Mucosa of rectum (tissue), 2 donors: ENCODE results near the gene ADORA1.

Source experiments
- H3K27ac ChIP-seq, 2 donors: one replicate each; pipeline ENCODE4 v1.7.0; 2013; ENCODE audit warnings: inconsistent platforms in 2 of 2, low read depth in 2 of 2, low read length in 2 of 2
- H3K27me3 ChIP-seq, 2 donors: one replicate each; pipeline ENCODE4 v1.7.0; 2013; ENCODE audit warnings: low read length in 2 of 2; ENCODE audit not compliant: control insufficient read depth in 2 of 2, insufficient read depth in 2 of 2
- H3K36me3 ChIP-seq, 2 donors: one replicate each; pipeline ENCODE4 v1.7.0; 2013; ENCODE audit warnings: low read length in 2 of 2; ENCODE audit not compliant: control insufficient read depth in 2 of 2, insufficient read depth in 2 of 2
- H3K4me1 ChIP-seq, 2 donors: one replicate each; pipeline ENCODE4 v1.7.0; 2013; ENCODE audit warnings: low read length in 2 of 2, mild to moderate bottlenecking in 1 of 2; ENCODE audit not compliant: control insufficient read depth in 2 of 2, insufficient read depth in 2 of 2
- H3K4me3 ChIP-seq, 2 donors: one replicate each; pipeline ENCODE4 v1.7.0; 2013; ENCODE audit warnings: low read length in 2 of 2
- H3K9ac ChIP-seq, 2 donors: one replicate each; pipeline ENCODE4 v1.7.0; 2013; ENCODE audit warnings: low read length in 2 of 2, low read depth in 1 of 2, mild to moderate bottlenecking in 1 of 2
- H3K9me3 ChIP-seq, 2 donors: one replicate each; pipeline ENCODE4 v1.7.0; 2013; ENCODE audit warnings: low read length in 2 of 2; ENCODE audit not compliant: control insufficient read depth in 2 of 2
- donor health status: healthy.
- donor health status: Normal muscosa, but diverticular disease.

Gene ADORA1

DNA sequence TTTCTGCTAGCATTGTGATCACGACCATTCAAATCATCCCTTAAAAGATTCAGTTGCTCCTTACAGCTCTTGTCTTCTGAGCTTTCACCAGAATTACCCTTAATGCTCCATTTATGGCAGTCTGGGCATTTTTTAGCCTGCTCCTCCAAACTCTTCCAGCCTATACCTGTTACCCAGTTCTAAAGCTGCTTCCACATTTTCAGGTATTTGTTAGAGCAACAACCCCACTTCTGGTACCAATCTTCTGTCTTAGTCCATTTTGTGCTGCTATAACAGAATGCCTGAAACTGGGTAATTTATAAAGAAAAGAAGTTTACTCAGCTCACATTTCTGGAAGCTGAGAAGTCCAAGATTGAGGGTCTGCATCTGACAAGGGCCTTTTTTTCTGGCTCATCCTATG lies 30.9 kb downstream of the ADORA1 start:
- H3K9ac ChIP-seq = no peak overlapping the region
- H3K27ac ChIP-seq = no peak overlapping the region
- no peaks in the 10 kb centered on the region for H3K27me3 ChIP-seq
- no peaks in the 10 kb centered on the region for H3K9me3 ChIP-seq
- H3K4me1 ChIP-seq = peaks cover 0 to 4% of the 10 kb centered on the region in 2 donors
- no peaks in the 10 kb centered on the region for H3K36me3 ChIP-seq
- H3K4me3 ChIP-seq = no peak overlapping the region

GRCh38 chr1:203158960-203159665 lies 31.6 kb downstream of the ADORA1 start:
- Histone ChIP-seq H3K27me3 (no peaks in the 10 kb centered on the region), H3K9ac (no peak overlapping the region), H3K27ac (no peak overlapping the region), H3K36me3 (no peaks in the 10 kb centered on the region), H3K4me3 (no peak overlapping the region), H3K9me3 (no peaks in the 10 kb centered on the region), H3K4me1 (peaks cover 0 to 4% of the 10 kb centered on the region in 2 donors)

DNA sequence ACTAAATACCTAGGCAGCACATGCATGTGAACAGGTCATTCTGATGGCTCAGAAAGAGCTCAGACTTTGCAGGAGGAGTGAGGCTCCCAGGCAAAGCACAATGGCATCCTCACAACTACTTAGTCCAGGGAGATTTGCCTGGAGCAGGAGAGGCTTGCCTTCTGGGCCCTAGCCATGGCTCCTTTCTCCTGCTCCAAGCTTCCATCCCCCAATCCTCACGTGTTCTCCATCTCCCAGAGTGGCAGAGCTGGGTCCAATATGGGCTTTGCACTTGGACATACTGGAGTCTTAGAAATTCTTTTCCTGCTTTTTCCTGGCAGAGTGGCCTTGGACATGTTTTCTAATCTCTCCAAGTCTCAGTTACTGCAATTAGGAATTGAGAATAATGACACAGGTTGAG lies 32.3 kb downstream of the ADORA1 start:
- H3K9ac ChIP-seq = no peak overlapping the region
- H3K4me3 ChIP-seq = no peak overlapping the region
- H3K9me3 ChIP-seq = no peaks in the 10 kb centered on the region
- H3K36me3 ChIP-seq = no peaks in the 10 kb centered on the region
- no peak overlapping the region for H3K27ac ChIP-seq
- H3K4me1 ChIP-seq = peaks cover 0 to 4% of the 10 kb centered on the region in 2 donors
- H3K27me3 ChIP-seq = no peaks in the 10 kb centered on the region

GRCh38 chr1:203161175-203161574 lies 33.6 kb downstream of the ADORA1 start:
- Histone ChIP-seq H3K27me3 (no peaks in the 10 kb centered on the region), H3K9ac (no peak overlapping the region), H3K27ac (no peak overlapping the region), H3K36me3 (no peaks in the 10 kb centered on the region), H3K9me3 (no peaks in the 10 kb centered on the region), H3K4me1 (peaks cover 0 to 3% of the 10 kb centered on the region in 2 donors), H3K4me3 (no peak overlapping the region)

DNA sequence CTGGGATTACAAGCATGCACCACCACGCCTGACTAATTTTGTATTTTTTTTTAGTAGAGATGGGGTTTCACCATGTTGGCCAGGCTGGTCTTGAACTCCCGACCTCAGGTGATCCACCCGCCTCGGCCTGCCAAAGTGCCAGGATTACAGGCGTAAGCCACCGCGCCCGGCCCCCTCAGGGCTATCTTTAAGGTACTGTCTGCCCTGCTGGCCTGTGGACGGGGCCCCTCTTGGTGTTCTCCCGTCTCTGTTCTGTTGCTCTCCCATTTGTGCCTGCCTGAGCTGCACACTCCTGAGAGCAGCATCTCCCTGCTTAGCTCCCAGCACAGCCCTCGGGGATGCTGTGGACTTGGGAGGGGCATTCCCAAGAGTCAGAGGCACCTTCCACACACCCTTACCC lies 34.2 kb downstream of the ADORA1 start:
- H3K9me3 ChIP-seq = no peaks in the 10 kb centered on the region
- no peak overlapping the region for H3K9ac ChIP-seq
- H3K27ac ChIP-seq = no peak overlapping the region
- no peaks in the 10 kb centered on the region for H3K36me3 ChIP-seq
- H3K4me1 ChIP-seq = no peaks in the 10 kb centered on the region
- no peak overlapping the region for H3K4me3 ChIP-seq
- no peaks in the 10 kb centered on the region for H3K27me3 ChIP-seq

- H3K27me3 ChIP-seq = no peaks in the 10 kb centered on the region
- no peak overlapping the region for H3K27ac ChIP-seq
- H3K4me3 ChIP-seq = no peak overlapping the region
- H3K9ac ChIP-seq = no peak overlapping the region
- no peaks in the 10 kb centered on the region for H3K36me3 ChIP-seq
- no peaks in the 10 kb centered on the region for H3K4me1 ChIP-seq
- no peaks in the 10 kb centered on the region for H3K9me3 ChIP-seq
Measured at GRCh38 chr1:203162403-203162802, 34.9 kb downstream of the ADORA1 start.

DNA sequence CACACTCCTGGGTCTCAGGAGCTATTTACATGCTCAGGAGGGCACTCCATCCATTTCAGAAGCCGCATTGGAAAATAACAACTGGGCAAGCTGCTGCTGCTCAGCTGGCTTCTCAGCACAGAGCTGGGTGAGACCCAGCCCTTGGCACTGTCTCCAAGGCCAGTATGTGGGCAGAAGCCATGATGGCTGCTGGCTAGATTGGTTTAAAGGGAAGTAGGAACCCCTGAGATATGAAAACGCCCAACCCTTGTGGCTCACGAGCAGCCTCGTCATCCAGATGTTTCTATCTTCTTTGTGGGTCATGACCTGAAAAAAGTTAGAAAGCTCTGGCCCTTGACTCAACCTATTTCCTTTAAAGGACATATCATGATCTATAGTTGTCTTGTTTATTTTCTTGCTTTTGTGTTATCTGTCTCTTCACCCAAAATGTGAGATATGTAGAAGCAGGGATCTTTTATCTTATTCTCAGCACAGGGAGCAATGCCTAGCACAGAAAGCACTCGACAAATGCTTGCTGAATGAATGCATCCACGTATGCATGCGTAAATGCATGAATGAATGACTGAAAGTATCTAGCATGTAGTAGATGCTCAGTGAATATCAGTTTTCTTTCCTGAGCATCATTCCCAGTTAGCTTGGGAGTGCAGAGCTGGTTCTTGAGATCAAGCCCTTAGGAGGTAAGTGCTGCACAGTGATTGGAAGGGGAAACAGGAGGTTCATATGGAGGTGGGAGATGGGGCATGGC lies 36.5 kb downstream of the ADORA1 start:
- Histone ChIP-seq H3K9ac (no peak overlapping the region), H3K27ac (no peak overlapping the region), H3K27me3 (no peaks in the 10 kb centered on the region), H3K36me3 (no peaks in the 10 kb centered on the region), H3K9me3 (no peaks in the 10 kb centered on the region), H3K4me3 (no peak overlapping the region), H3K4me1 (no peaks in the 10 kb centered on the region)

- Histone ChIP-seq H3K27me3 (no peaks in the 10 kb centered on the region), H3K36me3 (no peaks in the 10 kb centered on the region), H3K4me3 (no peak overlapping the region), H3K4me1 (no peaks in the 10 kb centered on the region), H3K9me3 (no peaks in the 10 kb centered on the region), H3K27ac (no peak overlapping the region), H3K9ac (no peak overlapping the region)
Measured at GRCh38 chr1:203165101-203165799, 37.7 kb downstream of the ADORA1 start.

DNA sequence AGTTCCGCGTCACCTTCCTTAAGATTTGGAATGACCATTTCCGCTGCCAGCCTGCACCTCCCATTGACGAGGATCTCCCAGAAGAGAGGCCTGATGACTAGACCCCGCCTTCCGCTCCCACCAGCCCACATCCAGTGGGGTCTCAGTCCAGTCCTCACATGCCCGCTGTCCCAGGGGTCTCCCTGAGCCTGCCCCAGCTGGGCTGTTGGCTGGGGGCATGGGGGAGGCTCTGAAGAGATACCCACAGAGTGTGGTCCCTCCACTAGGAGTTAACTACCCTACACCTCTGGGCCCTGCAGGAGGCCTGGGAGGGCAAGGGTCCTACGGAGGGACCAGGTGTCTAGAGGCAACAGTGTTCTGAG lies 38.3 kb downstream of the ADORA1 start:
- Histone ChIP-seq H3K9me3 (no peaks in the 10 kb centered on the region), H3K9ac (no peak overlapping the region), H3K4me1 (no peaks in the 10 kb centered on the region), H3K27me3 (no peaks in the 10 kb centered on the region), H3K27ac (no peak overlapping the region), H3K36me3 (no peaks in the 10 kb centered on the region), H3K4me3 (no peak overlapping the region)

GRCh38 chr1:203166192-203166940 lies 38.8 kb downstream of the ADORA1 start:
- Histone ChIP-seq H3K9ac (no peak overlapping the region), H3K36me3 (no peaks in the 10 kb centered on the region), H3K27me3 (no peaks in the 10 kb centered on the region), H3K4me3 (no peak overlapping the region), H3K9me3 (no peaks in the 10 kb centered on the region), H3K4me1 (no peaks in the 10 kb centered on the region), H3K27ac (no peak overlapping the region)
